SK-N-SH treated with all-trans-retinoic acid at 6 μM for 48 hours (cell line): ENCODE measurements around the gene GPR75.

ENCODE experiments used
- ATAC-seq: fragments of 200-7000 bp; cut with Tn5 transposase; 3 replicates; pipeline ENCODE4 v1.9.1; 2020; ENCODE audit warnings: mild to moderate bottlenecking, moderate library complexity
- ARNTL ChIP-seq: fragments of 450-650 bp; formaldehyde crosslinking; IDR thresholded peaks from 2 replicates; pipeline ENCODE4 v1.5.0; 2020; ENCODE audit warnings: low read depth, mild to moderate bottlenecking, moderate library complexity, borderline replicate concordance
- BACH2 ChIP-seq: fragments of 250-450 bp; sonication (Bioruptor Pico); IDR thresholded peaks from 2 replicates; pipeline ENCODE4 v1.9.0; 2021; ENCODE audit warnings: mild to moderate bottlenecking, borderline replicate concordance
- CREB5 ChIP-seq: fragments of 250-450 bp; sonication (Bioruptor Pico); IDR thresholded peaks from 2 replicates; pipeline ENCODE4 v1.5.1; 2020; ENCODE audit warnings: low read depth, mild to moderate bottlenecking, moderate library complexity
- CSDC2 ChIP-seq: fragments of 250-450 bp; sonication (Bioruptor Pico); IDR thresholded peaks from 2 replicates; pipeline ENCODE4 v1.5.0; 2020; ENCODE audit warnings: mild to moderate bottlenecking, moderate library complexity
- ESRRG ChIP-seq: fragments of 250-450 bp; sonication (Bioruptor Pico); IDR thresholded peaks from 2 replicates; pipeline ENCODE4 v1.6.1; 2021; ENCODE audit warnings: mild to moderate bottlenecking
- GLIS3 ChIP-seq: fragments of 250-450 bp; sonication (Bioruptor Pico); IDR thresholded peaks from 2 replicates; pipeline ENCODE4 v1.5.0; 2020; ENCODE audit warnings: mild to moderate bottlenecking, moderate library complexity
- OSR1 ChIP-seq: fragments of 250-450 bp; sonication (Bioruptor Pico); IDR thresholded peaks from 2 replicates; pipeline ENCODE4 v1.8.0; 2022; ENCODE audit warnings: moderate library complexity, mild to moderate bottlenecking, inconsistent platforms
- PPARA ChIP-seq: fragments of 250-450 bp; sonication (Bioruptor Pico); IDR thresholded peaks from 2 replicates; pipeline ENCODE4 v1.5.0; 2020; ENCODE audit warnings: mild to moderate bottlenecking, borderline replicate concordance
- RARB ChIP-seq: fragments of 250-450 bp; sonication (Bioruptor Pico); IDR thresholded peaks from 2 replicates; pipeline ENCODE4 v1.8.0; 2021; ENCODE audit warnings: mild to moderate bottlenecking, moderate library complexity
- SNAI2 ChIP-seq: fragments of 250-450 bp; sonication (Bioruptor Pico); IDR thresholded peaks from 2 replicates; pipeline ENCODE4 v1.5.0; 2020; ENCODE audit warnings: mild to moderate bottlenecking, moderate library complexity
- TCF4 ChIP-seq: fragments of 250-450 bp; sonication (Bioruptor Pico); IDR thresholded peaks from 2 replicates; pipeline ENCODE4 v1.8.0; 2021; ENCODE audit warnings: mild to moderate bottlenecking, moderate library complexity, borderline replicate concordance
- TOX ChIP-seq: fragments of 250-450 bp; sonication (Bioruptor Pico); IDR thresholded peaks from 2 replicates; pipeline ENCODE4 v1.8.0; 2021; ENCODE audit warnings: mild to moderate bottlenecking, moderate library complexity, borderline replicate concordance
- TSHZ2 ChIP-seq: fragments of 250-450 bp; sonication (Bioruptor Pico); IDR thresholded peaks from 2 replicates; pipeline ENCODE4 v1.5.0; 2020; ENCODE audit warnings: mild to moderate bottlenecking, moderate library complexity
- ZC3H10 ChIP-seq: fragments of 250-450 bp; sonication (Bioruptor Pico); IDR thresholded peaks from 2 replicates; pipeline ENCODE4 v1.5.1; 2021; ENCODE audit warnings: mild to moderate bottlenecking, moderate library complexity
- ZFP3 ChIP-seq: fragments of 250-450 bp; sonication (Bioruptor Pico); IDR thresholded peaks from 2 replicates; pipeline ENCODE4 v1.5.0; 2020; ENCODE audit warnings: mild to moderate bottlenecking, moderate library complexity
- ZFP30 ChIP-seq: fragments of 450-650 bp; formaldehyde crosslinking; IDR thresholded peaks from 2 replicates; pipeline ENCODE4 v1.5.0; 2022; ENCODE audit warnings: mild to moderate bottlenecking, moderate library complexity
- ZNF565 ChIP-seq: fragments of 450-650 bp; formaldehyde crosslinking; conservative IDR thresholded peaks from 2 replicates; pipeline ENCODE4 v1.5.0; 2020; ENCODE audit warnings: low read depth, mild to moderate bottlenecking, moderate library complexity
- ZNF70 ChIP-seq: fragments of 450-650 bp; formaldehyde crosslinking; IDR thresholded peaks from 2 replicates; pipeline ENCODE4 v1.5.0; 2020; ENCODE audit warnings: mild to moderate bottlenecking, moderate library complexity
- ZNF8 ChIP-seq: fragments of 450-650 bp; formaldehyde crosslinking; IDR thresholded peaks from 2 replicates; pipeline ENCODE4 v1.5.0; 2020; ENCODE audit warnings: mild to moderate bottlenecking, moderate library complexity
- TF ChIP-seq, protein P1 (sequence below): fragments of 250-450 bp; sonication (Bioruptor Pico); IDR thresholded peaks from 2 replicates; pipeline ENCODE4 v1.5.1; 2021; ENCODE audit warnings: mild to moderate bottlenecking, moderate library complexity
- TF ChIP-seq, protein P2 (sequence below): fragments of 250-450 bp; sonication (Bioruptor Pico); IDR thresholded peaks from 2 replicates; pipeline ENCODE4 v1.8.0; 2020; ENCODE audit warnings: mild to moderate bottlenecking, moderate library complexity, borderline replicate concordance

Gene GPR75

GRCh38 chr2:53829273-53829979 is 30.3 kb downstream of the GPR75 start:
- TF ChIP-seq ZFP30 (CRISPR knock-in tag) (no peak), ARNTL (CRISPR knock-in tag) (no peak), CSDC2 (CRISPR knock-in tag) (no peak), TCF4 (CRISPR knock-in tag) (no peak)
- no peak for ATAC-seq

- TF ChIP-seq ZNF70 (CRISPR knock-in tag) = no peak
- no peak for TF ChIP-seq ZFP3 (CRISPR knock-in tag)
- no peak for TF ChIP-seq RARB (CRISPR knock-in tag)
- no peak for TF ChIP-seq ZNF8 (CRISPR knock-in tag)
- no peak for TF ChIP-seq TOX (CRISPR knock-in tag)
- TF ChIP-seq ZNF565 (CRISPR knock-in tag) = no peak
- TF ChIP-seq, protein P1, sequence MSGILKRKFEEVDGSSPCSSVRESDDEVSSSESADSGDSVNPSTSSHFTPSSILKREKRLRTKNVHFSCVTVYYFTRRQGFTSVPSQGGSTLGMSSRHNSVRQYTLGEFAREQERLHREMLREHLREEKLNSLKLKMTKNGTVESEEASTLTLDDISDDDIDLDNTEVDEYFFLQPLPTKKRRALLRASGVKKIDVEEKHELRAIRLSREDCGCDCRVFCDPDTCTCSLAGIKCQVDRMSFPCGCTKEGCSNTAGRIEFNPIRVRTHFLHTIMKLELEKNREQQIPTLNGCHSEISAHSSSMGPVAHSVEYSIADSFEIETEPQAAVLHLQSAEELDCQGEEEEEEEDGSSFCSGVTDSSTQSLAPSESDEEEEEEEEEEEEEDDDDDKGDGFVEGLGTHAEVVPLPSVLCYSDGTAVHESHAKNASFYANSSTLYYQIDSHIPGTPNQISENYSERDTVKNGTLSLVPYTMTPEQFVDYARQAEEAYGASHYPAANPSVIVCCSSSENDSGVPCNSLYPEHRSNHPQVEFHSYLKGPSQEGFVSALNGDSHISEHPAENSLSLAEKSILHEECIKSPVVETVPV (CRISPR knock-in tag) = no peak
- TF ChIP-seq ZFP30 (CRISPR knock-in tag) = no peak
- no peak for TF ChIP-seq ARNTL (CRISPR knock-in tag)
- no peak for TF ChIP-seq GLIS3 (CRISPR knock-in tag)
- no peak for TF ChIP-seq ZC3H10
- TF ChIP-seq CSDC2 (CRISPR knock-in tag) = no peak
- no peak for TF ChIP-seq ESRRG (CRISPR knock-in tag)
- ATAC-seq = no peak
Observed at GRCh38 chr2:53828331-53828730, 31.4 kb downstream of the GPR75 start.

GRCh38 chr2:53827398-53828175 is 32.2 kb downstream of the GPR75 start:
- ATAC-seq = no peak
- TF ChIP-seq ZNF565 (CRISPR knock-in tag) = no peak
- TF ChIP-seq GLIS3 (CRISPR knock-in tag) = no peak
- no peak for TF ChIP-seq ZNF70 (CRISPR knock-in tag)
- TF ChIP-seq OSR1 (CRISPR knock-in tag) = no peak
- TF ChIP-seq PPARA = no peak
- TF ChIP-seq, protein P1 (CRISPR knock-in tag) = no peak
- TF ChIP-seq, all 23 proteins: peak for 0

- no peak for ATAC-seq
- TF ChIP-seq TCF4 (CRISPR knock-in tag) (no peak), SNAI2 (no peak), BACH2 (CRISPR knock-in tag) (no peak), RARB (CRISPR knock-in tag) (no peak), GLIS3 (CRISPR knock-in tag) (no peak), TSHZ2 (CRISPR knock-in tag) (no peak), PPARA (no peak), CSDC2 (CRISPR knock-in tag) (no peak), OSR1 (CRISPR knock-in tag) (no peak), TOX (CRISPR knock-in tag) (no peak), ZNF8 (CRISPR knock-in tag) (no peak), ARNTL (CRISPR knock-in tag) (no peak), ZNF70 (CRISPR knock-in tag) (no peak), CREB5 (CRISPR knock-in tag) (no peak), ZC3H10 (no peak), ESRRG (CRISPR knock-in tag) (no peak)
- TF ChIP-seq, protein P2, sequence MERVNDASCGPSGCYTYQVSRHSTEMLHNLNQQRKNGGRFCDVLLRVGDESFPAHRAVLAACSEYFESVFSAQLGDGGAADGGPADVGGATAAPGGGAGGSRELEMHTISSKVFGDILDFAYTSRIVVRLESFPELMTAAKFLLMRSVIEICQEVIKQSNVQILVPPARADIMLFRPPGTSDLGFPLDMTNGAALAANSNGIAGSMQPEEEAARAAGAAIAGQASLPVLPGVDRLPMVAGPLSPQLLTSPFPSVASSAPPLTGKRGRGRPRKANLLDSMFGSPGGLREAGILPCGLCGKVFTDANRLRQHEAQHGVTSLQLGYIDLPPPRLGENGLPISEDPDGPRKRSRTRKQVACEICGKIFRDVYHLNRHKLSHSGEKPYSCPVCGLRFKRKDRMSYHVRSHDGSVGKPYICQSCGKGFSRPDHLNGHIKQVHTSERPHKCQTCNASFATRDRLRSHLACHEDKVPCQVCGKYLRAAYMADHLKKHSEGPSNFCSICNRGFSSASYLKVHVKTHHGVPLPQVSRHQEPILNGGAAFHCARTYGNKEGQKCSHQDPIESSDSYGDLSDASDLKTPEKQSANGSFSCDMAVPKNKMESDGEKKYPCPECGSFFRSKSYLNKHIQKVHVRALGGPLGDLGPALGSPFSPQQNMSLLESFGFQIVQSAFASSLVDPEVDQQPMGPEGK = no peak
- TF ChIP-seq, protein P1 (CRISPR knock-in tag) = no peak
Observed at GRCh38 chr2:53826587-53827397, 33.0 kb downstream of the GPR75 start.
